Psoas muscle (tissue), 8 donors: ENCODE measurements around the gene ASAH2. TPM values are rescaled to one million over a fixed set of nuclear protein-coding genes. Genes with fewer than 3 reads are reported as not detected.

ENCODE experiments used
- ATAC-seq, 4 donors: fragments of 200-7000 bp; cut with Tn5 transposase; one replicate each; pipeline ENCODE4 v1.9.1; 2020; ENCODE audit warnings: moderate library complexity in 3 of 4, mild to moderate bottlenecking in 2 of 4
- DNase-seq, 2 donors: peaks; one replicate each; pipeline ENCODE4 v3.0.0-alpha.2; 2020
- H3K27ac ChIP-seq: fragments of 200-600 bp; one replicate; pipeline ENCODE4 v1.8.0; 2022
- H3K27me3 ChIP-seq, 3 donors: fragments of 200-600 bp in 1 of 3; one replicate each; pipeline versions ENCODE4 v1.6.1 to v1.8.0; 2013 to 2022; ENCODE audit warnings: low read length in 2 of 3, mild to moderate bottlenecking in 2 of 3, moderate library complexity in 1 of 3; ENCODE audit not compliant: insufficient read depth in 3 of 3
- H3K36me3 ChIP-seq, 2 donors: fragments of 200-600 bp in 1 of 2; one replicate each; pipeline versions ENCODE4 v1.6.1 to v1.8.0; 2013 to 2022; ENCODE audit warnings: low read depth in 1 of 2, mild to moderate bottlenecking in 1 of 2, moderate library complexity in 1 of 2; ENCODE audit not compliant: insufficient read depth in 1 of 2
- H3K4me1 ChIP-seq: fragments of 200-600 bp; one replicate; pipeline ENCODE4 v1.8.0; 2022
- H3K4me3 ChIP-seq: fragments of 200-600 bp; one replicate; pipeline ENCODE4 v1.8.0; 2022; ENCODE audit warnings: mild to moderate bottlenecking
- H3K9me3 ChIP-seq: fragments of 200-600 bp; one replicate; pipeline ENCODE4 v1.8.0; 2022
- CTCF ChIP-seq: fragments of 200-600 bp; IDR thresholded peaks from one replicate; pipeline ENCODE4 v1.8.0; 2022; ENCODE audit warnings: antibody characterized with exemption
- WGBS, 3 donors: extraction: QIAGEN DNeasy Blood & Tissue Kit; methylation state at CpG; one replicate each; pipeline versions ENCODE4 v1.1.6 to v1.1.7; 2013; 5-methylcytosine and 5-hydroxymethylcytosine counted together
- intact Hi-C, 2 donors: fragments of 100-400 bp; cut with DNase I; formaldehyde crosslinking; loops; one replicate each; pipeline versions ENCODE4 v1.11.0 to v1.14.2; 2022
- polyA plus RNA-seq, 3 donors: library from polyadenylated mRNA; stranded (reverse); fragments of 200-250 nt; gene quantifications; one replicate each; pipeline ENCODE4 v1.2.3, GENCODE V29; 2013
- total RNA-seq, 4 donors: library from RNA; stranded (reverse); fragmentation: NEBNext Ultra II Directional in 2 of 4; extraction: Animal tissue kit (Norgen Biotek cat#: 25700) in 2 of 4; gene quantifications; one replicate each; pipeline versions ENCODE4 v1.2.1 to v1.2.4, GENCODE V29; 2021 to 2023
- donor health status: healthy with polysubstance abuse.
- donor health status: DM: no; HTN: no; CAD: no; lungs with moderate emphysema.
- donor health status: Bipolar disorder and iron deficiency.
- donor health status: healthy.
- donor health status: DM: yes; HTN: yes; CAD: no.
- donor health status: DM: no; HTN: no; CAD: no.
- donor health status: DM: no; HTN: no; CAD: no.
- donor health status: DM: yes; HTN: yes; CAD: no.

Gene ASAH2
- total and polyA plus RNA-seq, 7 donors: 0.08 to 3.6 (median 0.27) TPM

GRCh38 chr10:50224330-50224952 is 26.9 kb downstream of the ASAH2 start:
- WGBS, 3 donors: 32 to 44% (median 38%) methylated on average over 6 of the region's 6 CpGs
- DNase-seq (no peak), ATAC-seq (peak in 3 of 4 donors; percentile 60 to 75 (median 71))
- Histone ChIP-seq H3K27ac (no peak overlapping the region), H3K4me1 (no peaks in the 10 kb centered on the region), H3K4me3 (no peak overlapping the region), H3K36me3 (no peaks in the 10 kb centered on the region), H3K27me3 (no peaks in the 10 kb centered on the region), H3K9me3 (no peaks in the 10 kb centered on the region)
- peak; percentile 39 for TF ChIP-seq CTCF
- intact Hi-C loops: no loop called here

GRCh38 chr10:50222199-50222598 is 29.1 kb downstream of the ASAH2 start:
- Histone ChIP-seq H3K27ac (no peak overlapping the region), H3K4me3 (no peak overlapping the region), H3K36me3 (no peaks in the 10 kb centered on the region), H3K4me1 (no peaks in the 10 kb centered on the region), H3K27me3 (no peaks in the 10 kb centered on the region), H3K9me3 (no peaks in the 10 kb centered on the region)
- no peak for TF ChIP-seq CTCF
- DNase-seq: no peak
- no peak for ATAC-seq
- intact Hi-C loops: no loop called here
- 88 to 91% (median 89%) methylated on average over 2 of the region's 2 CpGs for WGBS, 3 donors

GRCh38 chr10:50221470-50221869 is 29.8 kb downstream of the ASAH2 start:
- no peak for TF ChIP-seq CTCF
- no peaks in the 10 kb centered on the region for H3K4me1 ChIP-seq
- no peaks in the 10 kb centered on the region for H3K9me3 ChIP-seq
- no peaks in the 10 kb centered on the region for H3K27me3 ChIP-seq
- ATAC-seq (no peak), DNase-seq (no peak)
- H3K4me3 ChIP-seq: no peak overlapping the region
- H3K36me3 ChIP-seq: no peaks in the 10 kb centered on the region
- H3K27ac ChIP-seq: no peak overlapping the region
- 82 to 91% (median 88%) methylated on average over 1 of the region's 1 CpG for WGBS, 3 donors
- intact Hi-C loops: no loop called here

- intact Hi-C loops: no loop called here
- Histone ChIP-seq H3K36me3 (no peaks in the 10 kb centered on the region), H3K27ac (no peak overlapping the region), H3K4me3 (no peak overlapping the region), H3K27me3 (no peaks in the 10 kb centered on the region), H3K9me3 (no peaks in the 10 kb centered on the region), H3K4me1 (no peaks in the 10 kb centered on the region)
- WGBS, 3 donors: 85 to 94% (median 88%) methylated on average over 2 of the region's 2 CpGs
- DNase-seq (no peak), ATAC-seq (no peak)
- no peak for TF ChIP-seq CTCF
Observed at GRCh38 chr10:50219646-50220045, 31.7 kb downstream of the ASAH2 start.

GRCh38 chr10:50219200-50219599 is 32.1 kb downstream of the ASAH2 start:
- ATAC-seq (no peak), DNase-seq (no peak)
- Histone ChIP-seq H3K4me1 (no peaks in the 10 kb centered on the region), H3K27ac (no peak overlapping the region), H3K9me3 (no peaks in the 10 kb centered on the region), H3K4me3 (no peak overlapping the region), H3K36me3 (no peaks in the 10 kb centered on the region), H3K27me3 (no peaks in the 10 kb centered on the region)
- no peak for TF ChIP-seq CTCF
- intact Hi-C loops: no loop called here
- 63 to 81% (median 73%) methylated on average over 2 of the region's 2 CpGs for WGBS, 3 donors
